OCI-LY3 (cell line): Measurements from ENCODE around the gene AHDC1.

ENCODE experiments used
- CTCF ChIP-seq: fragments of 200-600, 300-600 bp; sonication (generic); IDR thresholded peaks from 2 replicates; pipeline ENCODE4 v1.5.1; 2014; ENCODE audit warnings: antibody characterized with exemption, low read length, low read depth
- EZH2phosphoT487 ChIP-seq: fragments of 200-600 bp; shearing (Covaris generic); IDR thresholded peaks from 2 replicates; pipeline ENCODE4 v1.6.1; 2018; ENCODE audit warnings: antibody characterized with exemption, mixed run types, low read depth

GRCh38 chr1:27638047-27638734 lies 34.2 kb upstream of the AHDC1 start:
- no peak for TF ChIP-seq CTCF
- no peak for TF ChIP-seq EZH2phosphoT487
